K562 (cell line): ENCODE measurements around the gene GMEB2. TPM values are rescaled to one million over a fixed set of nuclear protein-coding genes. Genes with fewer than 3 reads are reported as not detected.

ENCODE experiments used
- ETV6 ChIP-seq, 3 experiments: fragments of 150-350 bp in 1 of 3; sonication (generic) in 1 of 3; formaldehyde crosslinking in 1 of 3; IDR thresholded peaks; 2 replicates each; pipeline versions ENCODE4 v1.6.1 to v1.8.0; 2014 to 2022; ENCODE audit warnings: borderline replicate concordance in 2 of 3, low read depth in 2 of 3, antibody characterized with exemption in 1 of 3, low read length in 1 of 3, mild to moderate bottlenecking in 1 of 3, missing genetic modification reagents in 1 of 3
- HDAC6 ChIP-seq: IDR thresholded peaks from 2 replicates; pipeline ENCODE4 v1.6.1; 2012; ENCODE audit warnings: low read depth, mild to moderate bottlenecking, control low read depth, inconsistent platforms, low read length, moderate library complexity
- HOXB6 ChIP-seq: fragments of 250-450 bp; sonication (Bioruptor Pico); IDR thresholded peaks from 2 replicates; pipeline ENCODE4 v1.5.1; 2022; ENCODE audit warnings: mild to moderate bottlenecking, borderline replicate concordance
- MEIS2 ChIP-seq: fragments of 450-650 bp; IDR thresholded peaks from 2 replicates; pipeline ENCODE4 v1.6.1; 2014; ENCODE audit warnings: mild to moderate bottlenecking; ENCODE audit not compliant: partially characterized antibody
- NFATC3 ChIP-seq: fragments of 450-650 bp; IDR thresholded peaks from 2 replicates; pipeline ENCODE4 v1.6.1; 2017; ENCODE audit warnings: mild to moderate bottlenecking
- NFIX ChIP-seq: fragments of 250-450 bp; sonication (Bioruptor Pico); IDR thresholded peaks from 2 replicates; pipeline ENCODE4 v1.4.0; 2020; ENCODE audit warnings: low read depth, mild to moderate bottlenecking, moderate library complexity
- RFX5 ChIP-seq: IDR thresholded peaks from 2 replicates; pipeline ENCODE4 v1.6.1; 2011; ENCODE audit warnings: low read depth, mild to moderate bottlenecking, improper control_type of control experiment, low read length
- SLC30A9 ChIP-seq: fragments of 250-450 bp; sonication (Bioruptor Pico); IDR thresholded peaks from 2 replicates; pipeline ENCODE4 v1.8.0; 2022; ENCODE audit warnings: mild to moderate bottlenecking, moderate library complexity
- TFAM ChIP-seq: fragments of 250-450 bp; sonication (Bioruptor Pico); conservative IDR thresholded peaks from 2 replicates; pipeline ENCODE4 v1.5.0; 2021; ENCODE audit warnings: mild to moderate bottlenecking, moderate library complexity
- ZBTB17 ChIP-seq: fragments of 450-650 bp; formaldehyde crosslinking; IDR thresholded peaks from 2 replicates; pipeline ENCODE4 v1.4.0; 2020; ENCODE audit warnings: mild to moderate bottlenecking
- ZNF12 ChIP-seq: sonication (generic); formaldehyde crosslinking; IDR thresholded peaks from 2 replicates; pipeline ENCODE4 v1.4.0; 2020; ENCODE audit warnings: mild to moderate bottlenecking, missing genetic modification reagents
- ZNF583 ChIP-seq: fragments of 250-450 bp; sonication (Bioruptor Pico); IDR thresholded peaks from 2 replicates; pipeline ENCODE4 v1.4.0; 2020
- polyA plus RNA-seq, 8 experiments: library from polyadenylated mRNA; depleted of rRNA in 4 of 8; stranded (reverse) in 5 of 8; unstranded in 3 of 8; fragments of >200 nt; fragmentation: Nextera tagmentation in 2 of 8; fragmentation: Illumina TruSeq in 1 of 8; extraction: Ambion mirVana in 2 of 8; extraction: Trizol in 1 of 8; gene quantifications; 2 replicates each; pipeline versions ENCODE4 v1.2.1 to v1.2.3, GENCODE V29; 2011 to 2014; ENCODE audit warnings: inconsistent platforms in 1 of 8, missing spikeins in 1 of 8
- total RNA-seq, 7 experiments: library from RNA; depleted of rRNA in 6 of 7; stranded (reverse); fragments of >200 nt in 6 of 7; fragmentation: Illumina TruSeq in 2 of 7; extraction: Trizol in 2 of 7; gene quantifications; 2 replicates each; pipeline versions ENCODE4 v1.2.1 to v1.2.3, GENCODE V29; 2011 to 2021; ENCODE audit warnings: low replicate concordance in 1 of 7
- TF ChIP-seq, protein P1 (sequence below), 2 experiments: fragments of 450-650 bp; IDR thresholded peaks; 2 replicates each; pipeline ENCODE4 v1.6.1; 2016
- TF ChIP-seq, protein P2 (sequence below): fragments of 450-650 bp; IDR thresholded peaks from 2 replicates; pipeline ENCODE4 v1.6.1; 2016; ENCODE audit warnings: missing biosample characterization, missing genetic modification characterization
- TF ChIP-seq, protein P3 (sequence below): sonication (generic); formaldehyde crosslinking; IDR thresholded peaks from 2 replicates; pipeline ENCODE4 v1.8.0; 2022; ENCODE audit warnings: mild to moderate bottlenecking, low read depth, missing genetic modification reagents
- TF ChIP-seq, protein P4 (sequence below): fragments of 450-650 bp; IDR thresholded peaks from one replicate; pipeline ENCODE4 v1.6.1; 2018; ENCODE audit warnings: mild to moderate bottlenecking, moderate library complexity; ENCODE audit not compliant: partially characterized antibody
- TF ChIP-seq, protein P5 (sequence below): sonication (generic); formaldehyde crosslinking; IDR thresholded peaks from 2 replicates; pipeline ENCODE4 v1.8.1; 2022; ENCODE audit warnings: missing genetic modification reagents
- TF ChIP-seq, protein P6 (sequence below): fragments of 250-450 bp; sonication (Bioruptor Pico); IDR thresholded peaks from 2 replicates; pipeline ENCODE4 v1.8.0; 2021; ENCODE audit warnings: moderate library complexity, mild to moderate bottlenecking, inconsistent platforms

GMEB2 gene
- total and polyA plus RNA-seq, 9 of the 15 experiments (the other 6 are each of a cell fraction or from before 2014, with no cell fraction given): 0.03 to 13.9 (median 6.3) TPM

DNA sequence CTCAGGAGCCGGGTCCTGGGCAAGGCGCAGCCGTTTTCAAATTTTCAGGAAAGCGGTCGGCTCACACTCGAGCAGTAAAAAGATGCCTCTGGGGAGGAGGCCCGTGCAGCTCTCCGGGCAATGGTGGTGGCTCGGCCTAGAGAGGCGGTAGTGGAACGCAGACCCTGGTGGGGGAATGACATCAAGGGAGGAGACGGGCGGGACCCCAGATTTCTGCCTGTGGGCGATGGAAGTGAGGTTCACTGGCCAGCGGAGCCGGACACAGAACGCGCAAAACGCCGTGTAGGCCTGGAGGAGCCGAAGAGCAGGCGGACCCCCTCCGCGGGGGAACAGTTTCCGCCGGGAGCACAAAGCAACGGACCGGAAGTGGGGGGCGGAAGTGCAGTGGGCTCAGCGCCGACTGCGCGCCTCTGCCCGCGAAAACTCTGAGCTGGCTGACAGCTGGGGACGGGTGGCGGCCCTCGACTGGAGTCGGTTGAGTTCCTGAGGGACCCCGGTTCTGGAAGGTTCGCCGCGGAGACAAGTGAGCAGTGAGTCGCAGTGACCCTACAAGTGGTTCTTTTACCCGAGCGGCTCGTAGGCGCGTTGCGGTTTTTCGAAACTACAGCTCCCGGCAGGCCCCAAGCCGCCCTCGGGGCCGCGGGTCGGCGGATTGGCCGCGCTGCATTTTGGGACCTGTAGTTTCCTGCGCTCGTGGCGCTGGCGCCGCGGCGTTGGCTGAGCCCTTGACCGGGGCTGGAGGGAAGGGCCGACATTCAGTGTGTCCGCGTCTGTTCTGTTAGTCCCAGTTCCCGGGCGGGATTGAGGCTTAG is 31.2 kb upstream of the GMEB2 start, which contains the start of gene RTEL1 (continued):
- peak; percentile 35; the same call in 1 of the 2 replicates for TF ChIP-seq ZBTB17
- TF ChIP-seq, protein P1, sequence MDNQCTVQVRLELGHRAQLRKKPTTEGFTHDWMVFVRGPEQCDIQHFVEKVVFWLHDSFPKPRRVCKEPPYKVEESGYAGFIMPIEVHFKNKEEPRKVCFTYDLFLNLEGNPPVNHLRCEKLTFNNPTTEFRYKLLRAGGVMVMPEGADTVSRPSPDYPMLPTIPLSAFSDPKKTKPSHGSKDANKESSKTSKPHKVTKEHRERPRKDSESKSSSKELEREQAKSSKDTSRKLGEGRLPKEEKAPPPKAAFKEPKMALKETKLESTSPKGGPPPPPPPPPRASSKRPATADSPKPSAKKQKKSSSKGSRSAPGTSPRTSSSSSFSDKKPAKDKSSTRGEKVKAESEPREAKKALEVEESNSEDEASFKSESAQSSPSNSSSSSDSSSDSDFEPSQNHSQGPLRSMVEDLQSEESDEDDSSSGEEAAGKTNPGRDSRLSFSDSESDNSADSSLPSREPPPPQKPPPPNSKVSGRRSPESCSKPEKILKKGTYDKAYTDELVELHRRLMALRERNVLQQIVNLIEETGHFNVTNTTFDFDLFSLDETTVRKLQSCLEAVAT (IDR thresholded peaks at IDR 0.05): no peak; a peak in 1 of 4 replicates
- no peak for TF ChIP-seq HOXB6 (CRISPR knock-in tag)
- no peak for TF ChIP-seq NFIX (CRISPR knock-in tag)
- TF ChIP-seq ZNF12: no peak
- no peak for TF ChIP-seq HDAC6
- no peak for TF ChIP-seq ETV6 (IDR thresholded peaks at IDR 0.05; ENCODE audit: borderline replicate concordance in 1 of 2, low read depth in 2 of 2, low read length in 1 of 2)
- TF ChIP-seq ETV6 (CRISPR knock-in tag; IDR thresholded peaks at IDR 0.05; ENCODE audit: borderline replicate concordance): 0 out of 2 replicates have a peak, but pooled peaks have one; percentile 18
- no peak for TF ChIP-seq TFAM (CRISPR knock-in tag)
- TF ChIP-seq, protein P2, sequence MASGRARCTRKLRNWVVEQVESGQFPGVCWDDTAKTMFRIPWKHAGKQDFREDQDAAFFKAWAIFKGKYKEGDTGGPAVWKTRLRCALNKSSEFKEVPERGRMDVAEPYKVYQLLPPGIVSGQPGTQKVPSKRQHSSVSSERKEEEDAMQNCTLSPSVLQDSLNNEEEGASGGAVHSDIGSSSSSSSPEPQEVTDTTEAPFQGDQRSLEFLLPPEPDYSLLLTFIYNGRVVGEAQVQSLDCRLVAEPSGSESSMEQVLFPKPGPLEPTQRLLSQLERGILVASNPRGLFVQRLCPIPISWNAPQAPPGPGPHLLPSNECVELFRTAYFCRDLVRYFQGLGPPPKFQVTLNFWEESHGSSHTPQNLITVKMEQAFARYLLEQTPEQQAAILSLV: no peak
- TF ChIP-seq, protein P3, sequence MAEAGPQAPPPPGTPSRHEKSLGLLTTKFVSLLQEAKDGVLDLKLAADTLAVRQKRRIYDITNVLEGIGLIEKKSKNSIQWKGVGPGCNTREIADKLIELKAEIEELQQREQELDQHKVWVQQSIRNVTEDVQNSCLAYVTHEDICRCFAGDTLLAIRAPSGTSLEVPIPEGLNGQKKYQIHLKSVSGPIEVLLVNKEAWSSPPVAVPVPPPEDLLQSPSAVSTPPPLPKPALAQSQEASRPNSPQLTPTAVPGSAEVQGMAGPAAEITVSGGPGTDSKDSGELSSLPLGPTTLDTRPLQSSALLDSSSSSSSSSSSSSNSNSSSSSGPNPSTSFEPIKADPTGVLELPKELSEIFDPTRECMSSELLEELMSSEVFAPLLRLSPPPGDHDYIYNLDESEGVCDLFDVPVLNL (CRISPR knock-in tag): peak; percentile 78
- no peak for TF ChIP-seq NFATC3
- TF ChIP-seq, protein P4, sequence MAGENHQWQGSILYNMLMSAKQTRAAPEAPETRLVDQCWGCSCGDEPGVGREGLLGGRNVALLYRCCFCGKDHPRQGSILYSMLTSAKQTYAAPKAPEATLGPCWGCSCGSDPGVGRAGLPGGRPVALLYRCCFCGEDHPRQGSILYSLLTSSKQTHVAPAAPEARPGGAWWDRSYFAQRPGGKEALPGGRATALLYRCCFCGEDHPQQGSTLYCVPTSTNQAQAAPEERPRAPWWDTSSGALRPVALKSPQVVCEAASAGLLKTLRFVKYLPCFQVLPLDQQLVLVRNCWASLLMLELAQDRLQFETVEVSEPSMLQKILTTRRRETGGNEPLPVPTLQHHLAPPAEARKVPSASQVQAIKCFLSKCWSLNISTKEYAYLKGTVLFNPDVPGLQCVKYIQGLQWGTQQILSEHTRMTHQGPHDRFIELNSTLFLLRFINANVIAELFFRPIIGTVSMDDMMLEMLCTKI: no peak
- TF ChIP-seq, protein P5, sequence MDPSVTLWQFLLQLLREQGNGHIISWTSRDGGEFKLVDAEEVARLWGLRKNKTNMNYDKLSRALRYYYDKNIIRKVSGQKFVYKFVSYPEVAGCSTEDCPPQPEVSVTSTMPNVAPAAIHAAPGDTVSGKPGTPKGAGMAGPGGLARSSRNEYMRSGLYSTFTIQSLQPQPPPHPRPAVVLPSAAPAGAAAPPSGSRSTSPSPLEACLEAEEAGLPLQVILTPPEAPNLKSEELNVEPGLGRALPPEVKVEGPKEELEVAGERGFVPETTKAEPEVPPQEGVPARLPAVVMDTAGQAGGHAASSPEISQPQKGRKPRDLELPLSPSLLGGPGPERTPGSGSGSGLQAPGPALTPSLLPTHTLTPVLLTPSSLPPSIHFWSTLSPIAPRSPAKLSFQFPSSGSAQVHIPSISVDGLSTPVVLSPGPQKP (CRISPR knock-in tag): no peak
- TF ChIP-seq MEIS2: no peak
- no peak for TF ChIP-seq SLC30A9
- TF ChIP-seq ZNF583 (CRISPR knock-in tag): 0 out of 2 replicates have a peak, but pooled peaks have one; percentile 45
- no peak for TF ChIP-seq RFX5
- TF ChIP-seq, protein P6, sequence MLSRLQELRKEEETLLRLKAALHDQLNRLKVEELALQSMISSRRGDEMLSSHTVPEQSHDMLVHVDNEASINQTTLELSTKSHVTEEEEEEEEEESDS (CRISPR knock-in tag): no peak
